Adipose tissue (tissue), 3 donors: ENCODE measurements around the gene GCN1. TPM values are rescaled to one million over a fixed set of nuclear protein-coding genes. Genes with fewer than 3 reads are reported as not detected.

Source experiments
- H3K27ac ChIP-seq: one replicate; pipeline ENCODE4 v1.5.1; 2013; ENCODE audit warnings: low read depth, low read length
- WGBS, 3 donors: extraction: QIAGEN DNeasy Blood & Tissue Kit; methylation state at CpG; one replicate each; pipeline ENCODE4 v1.1.7; 2013; 5-methylcytosine and 5-hydroxymethylcytosine counted together
- polyA plus RNA-seq, 3 donors: library from polyadenylated mRNA; stranded (reverse); fragments of 200-250 nt; gene quantifications; one replicate each; pipeline ENCODE4 v1.2.3, GENCODE V29; 2013
- donor health status: healthy with polysubstance abuse.
- donor health status: Bipolar disorder and iron deficiency.
- donor health status: healthy.

The GCN1 gene
- polyA plus RNA-seq, 3 donors, result 14.6 to 30.5 (median 19.1) TPM

DNA sequence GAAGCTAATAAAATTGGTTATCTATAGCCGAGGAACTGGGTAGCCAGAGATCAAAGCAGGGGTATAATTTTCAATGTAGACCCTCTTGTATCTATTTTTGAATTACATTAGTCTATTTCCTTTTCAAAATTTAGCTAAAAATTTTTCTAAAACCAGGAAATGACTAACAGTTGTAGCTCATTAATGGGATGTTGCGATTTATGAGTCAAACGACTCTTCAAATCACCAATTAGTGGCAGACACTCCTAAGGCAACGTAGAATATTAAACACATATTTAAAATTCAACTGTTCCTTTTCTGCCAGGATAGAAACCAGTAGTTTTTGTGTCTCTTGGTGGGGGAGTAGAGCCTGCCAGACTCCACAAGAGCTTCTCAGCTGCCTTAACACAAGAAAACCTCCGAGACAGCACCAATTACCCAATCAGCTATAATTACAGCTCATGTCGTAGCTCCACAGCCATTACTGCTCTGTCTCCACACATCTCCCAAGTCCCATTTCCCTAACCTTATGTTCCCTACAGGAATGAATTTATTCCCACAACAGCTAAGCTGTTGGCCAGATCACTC is 26.9 kb downstream of the GCN1 start:
- no peak overlapping the region for H3K27ac ChIP-seq
- WGBS, 3 donors, result 82 to 93% (median 85%) methylated on average over 6 of the region's 6 CpGs

DNA sequence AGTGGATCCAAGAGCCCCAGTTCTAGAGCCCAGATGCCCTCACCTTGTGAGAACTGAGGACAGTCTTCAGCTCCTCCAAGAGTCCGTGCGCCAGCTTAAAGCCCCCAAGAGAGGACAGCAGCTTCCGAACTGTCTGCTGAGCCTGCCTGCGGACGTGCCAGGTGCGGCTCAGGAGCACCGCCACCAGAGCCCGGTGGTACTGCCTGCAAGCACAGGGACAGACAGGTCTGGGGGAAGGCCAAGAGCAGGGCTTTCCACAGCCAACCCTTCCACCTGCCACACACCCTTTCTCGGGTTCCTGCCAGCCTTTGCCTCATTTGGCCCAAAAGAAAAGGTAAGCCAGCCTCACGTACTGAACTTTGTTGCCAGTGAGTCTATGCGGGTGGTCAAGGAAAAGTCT is 30.2 kb downstream of the GCN1 start:
- 91 to 95% (median 91%) methylated on average over 11 of the region's 11 CpGs for WGBS, 3 donors
- H3K27ac ChIP-seq, result no peak overlapping the region

DNA sequence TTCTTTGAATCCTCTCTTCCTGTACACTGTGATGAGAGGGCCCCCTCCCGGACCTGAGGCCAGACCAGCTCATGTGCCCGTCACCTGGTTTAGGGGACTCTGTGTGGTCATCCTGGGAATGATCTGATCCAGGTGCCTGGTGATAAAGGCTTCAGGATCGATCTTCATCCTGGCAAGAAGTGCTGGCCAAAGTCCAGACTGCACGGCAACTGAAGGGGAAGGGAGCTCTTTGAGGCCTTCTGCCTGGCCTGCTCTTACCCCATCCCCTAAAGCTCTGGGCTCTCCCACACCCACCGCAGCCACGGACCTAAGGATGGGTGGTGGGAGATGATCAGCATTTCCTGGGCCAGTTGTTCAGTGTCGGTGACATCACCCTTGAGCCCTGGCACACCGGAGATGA is 31.8 kb downstream of the GCN1 start:
- WGBS, 3 donors, result 85 to 90% (median 87%) methylated on average over 8 of the region's 8 CpGs

DNA sequence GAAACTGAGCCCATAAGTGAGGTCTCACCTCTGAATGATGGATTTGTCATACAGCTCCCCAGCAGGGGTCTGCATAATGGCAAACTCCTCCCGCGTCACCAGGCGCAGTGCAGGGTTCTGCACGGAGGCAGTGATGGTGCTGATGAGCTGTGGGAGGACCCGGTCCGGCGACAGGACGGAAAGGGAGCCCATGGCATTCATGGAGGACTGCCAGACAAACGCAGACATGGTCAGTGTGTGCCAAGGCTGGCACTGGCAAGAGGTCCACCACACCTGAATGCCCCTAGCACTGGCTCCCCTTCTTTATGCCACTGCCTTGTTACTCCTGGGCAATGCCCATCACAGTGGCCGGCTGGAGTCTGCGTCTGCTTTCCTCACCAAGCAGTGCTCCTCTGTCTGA is 32.7 kb downstream of the GCN1 start:
- H3K27ac ChIP-seq, result no peak overlapping the region
- 92 to 96% (median 93%) methylated on average over 11 of the region's 11 CpGs for WGBS, 3 donors

More for the DNA sequence above, 31.8 kb downstream of the GCN1 start:
- no peak overlapping the region for H3K27ac ChIP-seq

DNA sequence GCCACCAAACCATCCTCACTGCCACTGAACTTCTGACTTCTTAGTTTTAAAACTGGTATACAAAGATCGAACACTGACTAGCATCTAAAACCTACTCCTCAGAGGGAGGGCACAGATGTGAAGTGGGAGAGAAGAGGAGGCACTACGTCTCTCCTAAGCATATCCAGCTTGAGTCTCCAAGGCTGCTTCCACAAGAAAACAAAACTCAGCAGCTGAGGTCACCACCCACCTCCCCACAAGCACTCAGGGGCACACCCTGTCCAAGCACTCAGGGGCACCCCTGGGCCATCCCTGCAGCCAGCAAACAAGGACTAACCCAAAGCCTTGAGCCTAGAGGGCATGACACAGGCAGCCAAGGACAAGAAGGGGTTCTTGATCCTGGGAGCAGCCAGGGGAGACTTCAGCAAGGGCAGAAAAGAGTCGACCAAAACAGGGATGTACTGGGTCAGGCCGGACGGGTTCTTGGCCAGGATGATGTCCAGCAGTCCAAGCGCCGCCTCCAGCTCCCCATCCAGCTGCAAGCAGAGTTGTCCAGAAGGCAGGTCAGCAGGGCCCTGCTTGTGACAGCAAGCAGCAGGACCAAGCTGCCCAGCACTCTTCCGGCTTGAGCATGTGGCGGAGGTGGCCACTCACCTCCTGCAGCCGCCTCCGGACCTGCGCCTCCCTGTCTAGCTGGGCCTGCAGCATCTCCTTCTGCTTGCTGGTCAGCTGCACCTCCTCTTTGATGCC is 34.8 kb downstream of the GCN1 start:
- H3K27ac ChIP-seq, result no peak overlapping the region
- WGBS, 3 donors, result 74 to 92% (median 86%) methylated on average over 12 of the region's 12 CpGs

DNA sequence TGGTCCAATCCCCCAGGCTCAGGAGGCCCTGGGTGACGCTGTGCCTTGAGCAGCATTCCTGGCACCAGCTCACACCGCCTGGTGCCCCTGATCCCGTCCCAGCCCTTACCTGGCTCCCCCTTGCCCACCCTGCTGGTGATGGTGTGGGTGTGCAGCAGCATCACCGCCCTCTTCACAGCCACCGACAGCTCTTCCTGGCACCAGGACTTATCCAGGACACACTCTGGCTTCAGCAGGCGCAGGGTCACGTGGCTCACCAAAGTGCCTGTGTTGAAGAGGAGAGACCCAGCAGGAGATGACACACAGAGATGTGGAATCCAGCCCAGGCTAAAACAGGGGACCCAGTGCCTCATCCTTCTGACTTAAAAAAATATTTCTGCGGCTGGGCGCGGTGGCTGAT is 36.2 kb downstream of the GCN1 start:
- 93 to 98% (median 96%) methylated on average over 10 of the region's 10 CpGs for WGBS, 3 donors

DNA sequence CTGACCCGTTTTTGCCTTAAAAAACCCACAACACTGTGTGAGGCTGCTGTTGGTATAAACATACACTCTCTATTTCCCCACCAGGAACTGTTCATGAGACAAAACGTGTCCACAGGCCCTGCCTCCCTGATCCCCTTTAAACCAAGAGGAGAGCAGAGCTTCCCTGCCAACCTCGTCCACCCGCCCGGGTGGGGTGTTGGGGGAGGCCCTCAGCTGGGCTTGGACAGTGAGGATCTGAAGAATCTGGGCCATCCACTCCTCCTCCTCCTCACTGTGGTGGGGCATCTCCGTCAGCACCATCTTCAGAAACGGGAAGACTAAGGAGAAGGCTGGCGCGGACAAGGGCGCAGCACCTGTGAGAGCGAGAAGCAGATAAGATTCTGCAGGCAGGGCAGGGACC is 36.8 kb downstream of the GCN1 start:
- 90 to 91% (median 90%) methylated on average over 11 of the region's 11 CpGs for WGBS, 3 donors
- no peak overlapping the region for H3K27ac ChIP-seq

More for the DNA sequence above, 36.2 kb downstream of the GCN1 start:
- H3K27ac ChIP-seq, result no peak overlapping the region

DNA sequence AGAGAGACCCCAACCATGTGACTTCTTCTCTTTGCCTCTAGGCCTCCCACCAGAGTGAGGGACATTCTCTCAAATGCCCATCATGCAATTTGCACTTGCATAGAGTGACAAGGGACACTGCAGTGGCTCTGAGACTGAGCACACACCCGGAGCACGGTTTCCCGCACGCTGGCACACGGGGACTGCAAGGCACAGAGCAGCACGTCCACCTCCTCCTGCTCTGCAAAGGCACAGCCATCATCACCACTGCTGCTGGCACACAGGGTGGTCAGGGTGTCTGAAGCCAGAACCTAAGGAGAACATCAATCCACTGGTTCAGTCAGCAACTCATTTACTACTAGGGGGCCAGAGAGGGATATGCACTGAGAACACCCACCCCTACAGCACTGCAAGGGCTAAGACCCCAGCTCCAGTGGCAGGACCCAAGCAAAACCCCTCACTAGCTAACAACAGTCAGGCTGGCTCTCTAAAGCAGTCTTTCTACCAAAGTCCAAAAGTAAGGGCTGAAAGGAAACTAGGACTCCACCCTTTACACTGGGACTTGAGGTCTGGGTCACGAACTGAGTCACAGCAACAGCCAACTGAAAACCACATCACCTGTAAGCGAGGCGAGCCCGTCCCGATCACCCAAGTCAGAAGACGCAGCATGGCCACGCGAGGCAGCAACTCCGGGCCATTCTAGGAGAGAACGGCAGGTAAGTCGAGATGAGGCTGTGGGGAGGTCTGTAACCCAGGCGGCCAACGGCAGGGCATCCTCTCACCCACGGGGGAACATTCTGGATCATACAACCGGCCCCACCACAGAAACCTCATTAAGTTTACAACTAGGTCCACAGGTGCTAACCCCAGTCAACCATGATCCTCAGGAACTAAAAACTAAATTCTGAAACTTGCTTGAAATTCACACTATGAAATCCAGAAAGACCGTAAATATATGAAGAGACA is 37.9 kb downstream of the GCN1 start:
- H3K27ac ChIP-seq, result no peak overlapping the region

DNA sequence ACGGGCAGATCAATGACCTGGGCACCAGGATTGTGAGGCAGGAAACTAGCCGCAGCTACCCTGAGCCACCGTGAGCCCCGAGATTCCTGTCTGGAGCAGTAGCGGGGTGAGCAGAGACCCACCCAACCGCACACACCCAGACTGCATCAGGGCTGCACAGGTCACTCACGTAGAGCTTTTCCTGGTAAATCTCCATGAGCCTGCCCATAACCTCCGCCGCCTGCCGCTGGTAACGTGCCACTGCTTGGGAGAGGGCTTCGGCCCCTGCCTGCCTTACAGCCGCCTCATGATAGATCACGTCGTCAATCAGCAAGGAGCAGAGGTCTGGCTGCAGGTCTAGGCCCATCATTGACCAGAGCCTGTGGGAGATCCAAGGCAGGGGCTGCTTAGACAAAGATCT is 39.4 kb downstream of the GCN1 start:
- WGBS, 3 donors, result 94 to 96% (median 95%) methylated on average over 15 of the region's 15 CpGs
- no peak overlapping the region for H3K27ac ChIP-seq

More for the DNA sequence above, 37.9 kb downstream of the GCN1 start:
- 90 to 94% (median 94%) methylated on average over 22 of the region's 22 CpGs for WGBS, 3 donors

DNA sequence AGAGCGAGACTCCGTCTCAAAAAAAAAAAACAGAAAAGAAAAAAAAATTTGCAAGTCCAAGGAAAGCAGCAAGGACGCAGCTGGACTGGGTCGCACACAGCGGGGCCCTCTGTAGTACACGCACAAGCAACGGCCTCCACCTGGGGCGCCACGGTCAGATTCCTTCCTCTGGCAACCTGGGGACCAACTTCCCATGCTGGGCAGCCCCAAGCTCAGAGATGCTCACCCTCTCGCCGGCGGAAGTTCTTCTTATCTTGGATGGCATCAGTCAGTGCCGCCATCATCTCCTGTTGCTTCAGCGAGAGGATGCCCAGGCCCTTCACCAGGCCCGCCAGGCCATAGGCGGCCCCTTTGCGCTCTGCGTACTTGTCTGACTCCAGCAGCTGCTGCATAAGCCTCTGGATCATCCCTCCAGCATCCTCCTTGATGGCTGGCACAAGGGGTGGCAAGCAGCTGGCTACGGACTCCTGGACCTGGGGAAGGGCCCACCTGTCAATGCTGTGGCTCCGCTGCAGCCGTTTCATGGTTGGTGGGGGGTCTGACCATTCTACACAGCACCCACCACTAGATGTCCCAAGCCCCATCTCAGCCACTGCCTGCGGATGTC is 43.5 kb downstream of the GCN1 start:
- WGBS, 3 donors, result 91 to 95% (median 94%) methylated on average over 22 of the region's 22 CpGs
- H3K27ac ChIP-seq, result no peak overlapping the region

DNA sequence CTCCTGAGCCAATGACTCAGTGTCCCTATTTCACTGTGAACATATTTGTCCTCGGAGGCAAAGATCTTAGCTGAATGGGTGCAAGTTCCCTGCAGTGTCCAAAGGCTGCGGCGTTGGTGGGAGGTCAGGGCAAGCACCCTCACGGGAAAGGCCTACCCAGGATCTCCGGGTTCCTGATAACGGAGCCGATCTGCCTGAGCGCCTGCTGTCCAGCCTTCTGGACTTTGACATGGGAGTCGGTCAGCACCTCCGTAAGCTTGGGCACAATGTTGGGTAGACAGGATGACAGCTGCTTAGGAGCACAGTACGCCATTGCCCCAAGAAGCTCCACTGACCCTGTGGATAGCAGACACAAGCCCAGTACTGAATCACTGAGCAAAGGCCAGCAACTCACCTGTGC is 46.5 kb downstream of the GCN1 start:
- WGBS, 3 donors, result 91 to 95% (median 94%) methylated on average over 11 of the region's 11 CpGs
- no peak overlapping the region for H3K27ac ChIP-seq

DNA sequence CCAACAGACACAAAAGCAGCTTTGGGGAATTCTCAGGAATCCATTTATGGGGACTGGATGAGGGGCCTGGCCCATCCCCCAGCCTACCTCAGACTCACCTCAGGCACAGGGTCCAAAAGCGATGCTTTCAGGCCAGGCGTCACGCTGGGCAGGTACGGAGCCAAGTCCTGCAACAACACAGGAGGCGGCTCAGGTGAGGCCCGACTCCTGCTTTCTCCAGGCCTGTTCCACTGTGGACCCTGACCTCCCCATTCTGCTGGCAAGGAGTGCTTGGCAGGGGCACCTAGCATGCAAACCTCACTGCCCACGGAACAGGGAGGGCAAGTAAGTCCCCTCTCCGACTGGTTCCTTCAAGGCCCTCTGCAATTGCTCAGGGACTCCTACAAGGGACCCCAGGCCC is 49.4 kb downstream of the GCN1 start:
- WGBS, 3 donors, result 97 to 99% (median 98%) methylated on average over 8 of the region's 8 CpGs
- no peak overlapping the region for H3K27ac ChIP-seq

DNA sequence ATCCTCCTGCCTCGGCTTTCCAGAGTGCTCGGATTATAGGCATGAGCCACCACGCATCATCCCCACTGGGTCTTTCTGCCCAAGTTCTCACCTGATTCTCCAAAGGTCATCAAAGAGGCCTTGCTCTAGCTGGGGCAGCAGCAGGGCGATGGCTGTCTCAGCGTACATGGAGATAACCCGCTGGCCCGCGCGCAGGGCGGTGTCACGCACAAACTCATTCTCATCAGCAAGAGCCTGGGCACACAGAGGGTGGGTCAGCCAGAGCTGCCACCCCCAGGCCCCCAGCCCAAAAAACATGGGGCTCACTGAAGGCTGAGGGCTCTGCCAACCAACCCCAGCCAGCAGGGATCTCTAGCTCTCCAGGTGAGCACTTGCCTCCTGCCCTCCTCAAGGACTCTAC is 50.3 kb downstream of the GCN1 start:
- 97 to 99% (median 99%) methylated on average over 11 of the region's 11 CpGs for WGBS, 3 donors
- no peak overlapping the region for H3K27ac ChIP-seq

DNA sequence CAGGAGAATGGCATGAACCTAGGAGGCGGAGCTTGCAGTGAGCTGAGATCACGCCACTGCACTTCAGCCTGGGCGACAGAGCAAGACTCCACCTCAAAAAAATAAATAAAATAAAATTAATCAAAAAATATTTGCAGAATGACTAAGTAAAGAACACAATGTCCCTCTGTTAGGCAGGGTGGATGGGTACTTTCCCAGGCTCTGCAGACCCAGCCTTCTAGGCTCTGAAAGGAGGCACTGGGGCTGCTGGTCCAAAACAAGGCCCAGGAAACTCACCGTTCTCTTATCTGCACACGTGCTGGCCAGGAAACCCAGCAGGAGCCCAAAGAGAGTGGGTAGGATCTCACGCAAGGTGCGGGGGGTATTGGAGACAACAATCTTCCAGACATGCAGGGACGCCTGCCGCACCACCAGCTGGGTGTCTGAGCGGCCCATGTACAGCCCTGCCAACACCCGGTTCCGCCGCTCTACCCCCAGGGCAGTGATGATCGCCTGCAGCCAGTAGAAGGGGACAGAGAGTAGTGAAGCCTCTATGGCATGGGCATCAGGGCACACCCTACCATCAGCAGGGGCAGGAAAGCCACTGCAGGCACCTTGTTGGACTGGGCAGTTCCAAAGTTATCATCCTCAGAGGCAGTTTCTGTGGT is 52.2 kb downstream of the GCN1 start:
- H3K27ac ChIP-seq, result no peak overlapping the region
- 94 to 97% (median 94%) methylated on average over 14 of the region's 14 CpGs for WGBS, 3 donors

DNA sequence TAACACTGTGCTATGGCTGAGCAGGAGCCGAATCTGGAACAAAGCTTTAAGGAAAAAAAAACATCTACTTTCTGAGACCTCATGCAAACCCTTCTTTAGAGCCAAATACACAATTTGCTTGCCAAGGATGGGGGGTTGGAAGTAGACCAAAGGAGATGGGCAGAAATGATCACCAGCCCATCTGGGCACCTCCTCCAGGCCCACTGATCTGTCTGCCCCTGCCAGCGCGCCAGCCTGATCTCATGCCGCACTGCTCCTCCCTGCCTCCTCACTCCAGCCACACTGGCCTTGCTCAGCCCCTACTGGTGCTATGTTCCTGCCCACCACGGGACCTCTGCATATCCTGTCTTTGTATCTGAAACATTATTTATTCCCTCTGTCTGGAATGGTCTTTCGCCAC is 53.2 kb downstream of the GCN1 start:
- H3K27ac ChIP-seq, result no peak overlapping the region
- WGBS, 3 donors, result 85 to 94% (median 91%) methylated on average over 6 of the region's 6 CpGs

DNA sequence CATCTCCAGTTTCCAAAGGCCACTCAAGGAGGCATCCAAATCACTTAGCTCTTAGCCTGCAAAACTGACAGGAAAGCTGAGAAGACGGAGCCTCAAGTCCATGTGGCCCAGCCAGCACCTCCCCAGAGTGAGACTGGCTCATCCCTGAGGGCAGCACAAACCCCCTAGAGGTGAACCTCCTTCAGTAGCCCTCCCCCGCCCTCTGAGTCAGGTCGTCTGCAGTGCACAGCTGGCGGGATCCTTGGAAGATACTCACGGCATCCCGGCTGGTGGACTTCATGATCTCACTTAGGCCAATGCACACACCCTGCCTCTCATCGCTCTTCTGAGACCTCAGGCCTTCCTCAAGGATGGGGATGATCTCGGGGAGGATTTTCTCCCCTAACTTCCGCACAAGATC is 53.9 kb downstream of the GCN1 start:
- WGBS, 3 donors, result 91 to 94% (median 92%) methylated on average over 9 of the region's 9 CpGs

DNA sequence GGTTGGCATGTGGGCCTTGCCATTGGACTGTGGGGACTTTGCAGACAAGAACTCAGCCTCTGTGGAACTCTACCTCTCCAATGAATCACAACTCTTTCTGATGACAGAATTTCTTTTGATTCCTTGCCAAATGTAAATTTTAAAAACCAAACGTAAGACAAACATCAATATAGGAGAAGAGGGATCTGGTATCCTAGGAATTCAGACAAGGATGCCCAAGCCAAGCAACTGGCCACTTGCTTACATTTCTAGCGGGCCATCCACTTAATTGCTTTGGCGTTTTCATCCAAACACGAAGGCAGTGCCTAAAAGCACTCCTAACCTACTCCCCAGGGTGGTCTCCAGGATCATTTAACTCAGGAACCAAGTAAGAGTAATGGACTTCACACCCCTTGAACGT is 54.6 kb downstream of the GCN1 start:
- 78 to 84% (median 78%) methylated on average over 5 of the region's 5 CpGs for WGBS, 3 donors
- H3K27ac ChIP-seq, result no peak overlapping the region

More for the DNA sequence above, 53.9 kb downstream of the GCN1 start:
- H3K27ac ChIP-seq, result no peak overlapping the region

DNA sequence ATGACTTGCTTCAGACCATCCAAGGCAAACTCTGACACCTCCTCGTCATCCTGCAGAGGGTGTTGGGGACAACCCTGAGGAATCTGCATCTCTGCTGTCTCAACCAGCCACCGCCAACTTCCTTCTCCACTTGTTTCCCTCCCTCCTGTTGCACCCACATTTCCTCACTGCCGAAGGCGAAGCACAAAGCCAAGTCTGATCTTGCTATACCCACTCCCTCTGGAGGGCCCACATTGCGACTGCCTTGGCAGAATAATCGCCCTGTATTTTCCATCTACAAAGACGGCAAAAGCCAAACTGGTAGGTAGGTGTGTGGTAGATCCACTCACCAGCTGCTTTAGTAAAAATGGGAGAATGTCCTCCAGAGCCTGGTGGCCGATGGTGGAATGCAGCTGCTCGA is 56.1 kb downstream of the GCN1 start:
- no peak overlapping the region for H3K27ac ChIP-seq
- WGBS, 3 donors, result 83 to 95% (median 85%) methylated on average over 9 of the region's 9 CpGs
